DMS79 (cell line): ENCODE data around the gene TANGO2.

ENCODE experiments used
- DNase-seq: peaks from one replicate; lab custom pipeline; 2025; lab: John Stamatoyannopoulos, UW

TANGO2 gene

GRCh38 chr22:20011993-20012740 is 8.7 kb upstream of the TANGO2 start:
- no peak for DNase-seq

GRCh38 chr22:20012741-20013331 is 8.1 kb upstream of the TANGO2 start:
- DNase-seq: no peak

- DNase-seq: no peak
These were observed 7.5 kb upstream of the TANGO2 start for GRCh38 chr22:20013382-20013871.

- no peak for DNase-seq
These were observed 6.3 kb upstream of the TANGO2 start for GRCh38 chr22:20014526-20015186.

DNA sequence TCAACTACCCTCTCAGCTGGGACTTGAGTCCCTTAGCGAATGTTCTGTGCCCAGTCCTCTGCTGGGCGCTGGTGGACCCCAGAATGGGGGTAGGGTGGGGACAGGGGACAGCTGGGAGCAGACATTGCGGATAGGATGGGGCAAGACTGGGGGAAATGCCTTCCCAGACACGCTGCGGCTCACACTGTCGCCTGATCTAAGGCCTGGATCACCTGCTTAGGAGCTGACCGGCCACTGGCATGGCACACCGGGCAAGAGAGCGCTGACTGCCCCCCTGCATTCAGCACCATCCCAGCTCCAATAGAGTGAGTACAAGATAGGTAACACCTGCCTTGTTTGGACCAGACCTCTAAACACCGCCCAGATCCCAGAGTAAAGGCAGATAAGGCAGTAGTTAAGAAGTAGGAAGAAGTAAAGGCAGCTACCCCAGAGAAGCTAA is 5.7 kb upstream of the TANGO2 start:
- no peak for DNase-seq

GRCh38 chr22:20015971-20016733 is 4.8 kb upstream of the TANGO2 start:
- DNase-seq: no peak

GRCh38 chr22:20016734-20017621 is 3.9 kb upstream of the TANGO2 start, which contains the start of gene ARVCF:
Gene ARVCF, minus strand, starts transcription at chr22:20016823. Its CDS starts 26,029 bp downstream, at chr22:19990794.
- DNase-seq: peak; percentile 14

DNA sequence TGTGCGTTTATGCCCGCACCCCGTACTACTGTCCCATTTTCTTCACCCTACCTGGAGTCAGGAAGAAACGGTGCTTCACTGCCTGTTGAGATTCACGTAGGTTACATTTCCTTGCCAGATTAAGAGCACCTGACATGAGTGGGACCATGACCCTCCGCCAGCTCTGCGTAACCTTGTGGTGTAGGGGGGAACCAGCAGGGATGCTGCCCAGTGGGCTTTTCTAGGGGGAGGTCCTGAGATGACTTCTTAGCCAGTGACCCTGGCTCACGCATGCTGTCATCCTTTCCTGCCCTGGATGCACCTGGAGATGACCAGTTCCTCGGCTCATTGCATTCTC is 3.3 kb upstream of the TANGO2 start:
- DNase-seq: no peak

DNA sequence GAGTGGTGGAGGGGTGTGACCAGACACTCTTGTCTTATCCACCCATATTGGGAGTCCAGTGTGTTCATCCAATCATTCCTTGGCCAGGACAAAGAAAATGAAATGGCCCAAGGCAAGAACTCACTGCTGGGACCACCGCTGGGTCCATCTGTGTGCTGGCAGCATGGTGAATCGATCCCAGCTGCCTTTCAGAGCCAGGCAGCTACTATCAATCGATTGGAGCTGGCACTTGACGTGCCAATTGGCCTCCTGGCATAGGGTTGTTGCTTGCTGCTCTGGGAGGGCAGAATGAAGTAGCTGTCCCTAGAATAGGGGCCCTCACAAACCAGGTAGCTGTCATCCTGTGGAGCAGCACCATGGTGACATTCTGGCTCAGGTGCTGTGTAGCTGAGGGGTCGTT is 2.9 kb upstream of the TANGO2 start:
- DNase-seq: no peak

GRCh38 chr22:20019661-20020532 is 1.0 kb upstream of the TANGO2 start:
- DNase-seq: no peak

GRCh38 chr22:20021196-20022181 is 579 bp downstream of the TANGO2 start:
- no peak for DNase-seq

- no peak for DNase-seq
These were observed 1.5 kb downstream of the TANGO2 start for GRCh38 chr22:20022231-20022977.

- DNase-seq: no peak
These were observed 2.2 kb downstream of the TANGO2 start for GRCh38 chr22:20022978-20023613.

DNA sequence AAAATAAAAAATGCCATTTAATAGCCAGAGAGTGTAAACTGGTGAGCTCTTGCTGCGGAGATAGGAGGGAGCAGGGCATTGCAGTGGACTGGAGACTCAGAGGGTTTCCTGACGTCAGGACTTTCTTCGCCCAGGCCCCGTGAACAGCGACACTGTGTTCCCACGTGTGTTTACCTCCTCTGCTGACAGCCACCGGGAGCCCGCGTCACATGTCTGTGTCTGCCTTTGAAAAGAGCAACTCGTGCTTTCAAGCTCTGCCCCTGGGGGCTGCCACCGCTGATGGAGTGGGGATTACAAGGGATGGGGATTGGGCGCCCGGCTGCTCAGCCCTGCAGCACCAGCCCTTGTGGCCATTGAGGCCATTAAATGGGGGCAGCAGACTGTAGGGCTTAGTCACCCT is 3.3 kb downstream of the TANGO2 start:
- DNase-seq: no peak

DNA sequence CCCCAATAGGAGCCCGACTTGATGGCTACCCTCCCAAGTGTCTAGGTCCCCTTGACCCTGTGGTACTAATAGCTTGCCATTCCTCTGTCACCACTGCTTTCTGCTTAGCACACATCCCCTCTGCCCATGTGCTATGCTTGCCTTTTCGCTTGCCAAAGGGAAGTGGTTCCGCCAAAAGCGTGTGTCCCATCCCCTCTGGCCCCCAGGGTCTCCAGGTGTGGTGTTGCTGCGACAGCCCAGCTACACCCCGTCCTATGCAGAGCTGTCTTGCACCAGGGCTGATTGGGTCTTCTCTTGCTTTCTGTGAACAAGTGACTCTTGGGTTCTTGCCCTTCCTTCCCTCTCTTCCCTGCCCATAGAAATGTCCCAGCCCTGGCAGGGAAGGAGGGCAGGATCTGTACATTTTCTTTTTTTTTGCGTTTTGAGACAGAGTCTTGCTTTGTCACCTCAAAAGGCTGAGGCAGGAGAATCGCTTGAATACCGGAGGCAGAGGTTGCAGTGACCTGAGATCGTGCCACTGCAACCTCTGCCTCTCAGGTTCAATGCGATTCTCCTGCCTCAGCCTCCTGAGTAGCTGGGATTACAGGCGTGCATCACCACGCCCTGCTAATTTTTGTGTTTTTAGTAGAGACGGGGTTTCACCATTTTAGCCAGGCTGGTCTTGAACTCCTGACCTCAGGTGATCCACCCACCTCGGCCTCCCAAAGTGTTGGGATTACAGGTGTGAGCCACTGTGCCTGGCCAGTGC is 3.9 kb downstream of the TANGO2 start:
- no peak for DNase-seq

DNA sequence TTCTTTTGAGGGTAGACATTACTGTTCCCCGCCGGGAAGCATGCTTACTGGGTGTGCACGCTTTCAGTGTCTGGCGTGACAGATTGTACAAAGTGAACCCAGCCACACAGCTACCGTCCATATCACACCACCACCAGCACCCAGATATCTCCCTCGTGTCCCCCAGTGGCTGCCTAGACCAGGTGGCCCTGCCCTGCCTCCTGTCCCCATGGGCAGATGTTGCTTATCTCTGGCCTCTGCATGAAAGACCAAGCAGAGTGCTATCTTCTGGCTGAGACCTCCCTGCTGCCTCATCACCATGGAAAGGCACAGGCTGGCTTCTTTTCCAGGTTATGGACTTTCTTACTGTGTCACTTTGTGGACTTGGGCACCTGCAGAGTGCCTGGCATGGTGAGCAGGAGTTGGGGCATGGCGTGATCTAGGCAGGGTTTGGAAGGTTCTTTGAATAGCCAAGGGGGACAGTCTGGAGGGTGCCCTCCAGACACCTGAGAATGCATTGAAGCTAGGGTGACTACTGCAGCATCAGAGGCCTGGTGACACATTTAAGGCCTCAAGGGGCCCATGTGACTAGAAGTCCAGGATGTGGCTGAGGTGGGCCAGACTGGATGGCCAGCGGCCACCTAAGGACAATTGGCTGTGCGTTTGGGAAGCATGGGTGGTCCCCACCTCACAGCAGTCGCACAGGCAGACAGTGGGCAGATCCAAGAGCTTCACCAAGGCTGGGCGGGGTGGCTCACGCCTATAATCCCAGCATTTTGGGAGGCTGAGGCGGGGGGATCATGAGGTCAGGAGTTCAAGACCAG is 4.7 kb downstream of the TANGO2 start:
- DNase-seq: no peak
